Measurements from ENCODE around the gene ENDOV. TPM values are rescaled to one million over a fixed set of nuclear protein-coding genes. Genes with fewer than 3 reads are reported as not detected.

Gene ENDOV
- total and polyA plus RNA-seq, 2 donors from 2014 or later, result 20.3 to 28.0 TPM

DNA sequence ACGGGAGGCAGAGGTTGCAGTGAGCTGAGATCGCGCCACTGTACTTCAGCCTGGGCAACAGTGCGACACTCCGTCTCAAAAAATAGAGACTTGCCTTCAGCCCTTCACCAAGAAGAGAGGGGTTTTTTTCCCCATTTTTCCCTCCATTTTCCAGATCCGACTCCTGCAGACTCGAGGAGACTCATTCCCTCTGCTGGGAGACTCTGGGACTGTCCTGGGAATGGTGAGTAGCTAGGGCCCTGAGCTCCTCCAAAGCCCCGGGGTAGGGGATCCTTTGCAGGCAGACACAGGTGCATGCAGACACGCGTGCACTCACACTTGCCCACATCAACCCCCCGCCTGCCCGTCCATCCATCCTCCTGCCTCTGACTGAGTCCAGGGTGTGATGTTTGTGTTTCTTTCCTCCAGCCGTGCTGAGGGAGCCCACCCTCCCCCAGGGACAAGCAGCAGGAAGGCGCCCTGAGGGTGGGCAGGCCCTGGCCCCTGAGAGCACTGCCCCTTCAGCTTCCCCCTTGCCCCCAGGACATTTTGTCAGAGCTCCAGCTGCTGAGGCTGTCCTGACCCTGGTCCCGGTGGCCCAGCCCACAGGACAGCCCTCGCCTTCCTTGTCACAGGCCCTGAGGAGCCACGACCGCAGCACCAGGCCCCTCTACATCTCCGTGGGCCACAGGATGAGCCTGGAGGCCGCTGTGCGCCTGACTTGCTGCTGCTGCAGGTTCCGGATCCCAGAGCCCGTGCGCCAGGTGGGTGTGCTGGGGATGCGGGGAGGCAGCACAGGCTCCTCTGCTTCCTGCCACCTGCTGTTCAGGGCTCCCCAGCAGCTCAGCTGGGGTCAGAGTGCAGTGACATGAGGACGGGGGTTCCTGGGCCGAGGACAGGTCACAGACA is 10.2 kb downstream of the ENDOV start:
- no peak for FAIRE-seq
- DNase-seq, result peak in 1 of 5 donors; percentile 66
- H3K36me3 ChIP-seq (ENCODE audit: control insufficient read depth in 2 of 3, insufficient read depth in 3 of 3, low read length in 3 of 3), result no peaks in the 10 kb centered on the region
- no peaks in the 10 kb centered on the region for H3K9me3 ChIP-seq (ENCODE audit: control insufficient read depth in 2 of 3, insufficient read depth in 1 of 3, low read length in 3 of 3)
- TF ChIP-seq, protein P1, sequence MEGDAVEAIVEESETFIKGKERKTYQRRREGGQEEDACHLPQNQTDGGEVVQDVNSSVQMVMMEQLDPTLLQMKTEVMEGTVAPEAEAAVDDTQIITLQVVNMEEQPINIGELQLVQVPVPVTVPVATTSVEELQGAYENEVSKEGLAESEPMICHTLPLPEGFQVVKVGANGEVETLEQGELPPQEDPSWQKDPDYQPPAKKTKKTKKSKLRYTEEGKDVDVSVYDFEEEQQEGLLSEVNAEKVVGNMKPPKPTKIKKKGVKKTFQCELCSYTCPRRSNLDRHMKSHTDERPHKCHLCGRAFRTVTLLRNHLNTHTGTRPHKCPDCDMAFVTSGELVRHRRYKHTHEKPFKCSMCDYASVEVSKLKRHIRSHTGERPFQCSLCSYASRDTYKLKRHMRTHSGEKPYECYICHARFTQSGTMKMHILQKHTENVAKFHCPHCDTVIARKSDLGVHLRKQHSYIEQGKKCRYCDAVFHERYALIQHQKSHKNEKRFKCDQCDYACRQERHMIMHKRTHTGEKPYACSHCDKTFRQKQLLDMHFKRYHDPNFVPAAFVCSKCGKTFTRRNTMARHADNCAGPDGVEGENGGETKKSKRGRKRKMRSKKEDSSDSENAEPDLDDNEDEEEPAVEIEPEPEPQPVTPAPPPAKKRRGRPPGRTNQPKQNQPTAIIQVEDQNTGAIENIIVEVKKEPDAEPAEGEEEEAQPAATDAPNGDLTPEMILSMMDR (IDR thresholded peaks at IDR 0.05; ENCODE audit: borderline replicate concordance, extremely low read depth, insufficient read depth), result no peak
- intact Hi-C loops (cut with DNase I), result loop anchor here (5.0 to 10.0 kb wide), 3 partner anchors 150 to 557 kb away; no protein-coding TSS in a partner anchor
- H3K27me3 ChIP-seq (ENCODE audit: control insufficient read depth, insufficient read depth, low read length), result no peaks in the 10 kb centered on the region
- H3K9ac ChIP-seq (ENCODE audit: low read length in 3 of 3), result no peak overlapping the region
- H3K4me1 ChIP-seq (ENCODE audit: control insufficient read depth in 2 of 3, insufficient read depth in 2 of 3, low read depth in 1 of 3, low read length in 3 of 3), result peaks cover 0 to 5% (median 0%) of the 10 kb centered on the region in 3 donors
- H3K4me3 ChIP-seq (ENCODE audit: low read length in 3 of 3), result no peak overlapping the region
- no peak overlapping the region for H3K27ac ChIP-seq (ENCODE audit: low read depth in 2 of 2, low read length in 2 of 2)

DNA sequence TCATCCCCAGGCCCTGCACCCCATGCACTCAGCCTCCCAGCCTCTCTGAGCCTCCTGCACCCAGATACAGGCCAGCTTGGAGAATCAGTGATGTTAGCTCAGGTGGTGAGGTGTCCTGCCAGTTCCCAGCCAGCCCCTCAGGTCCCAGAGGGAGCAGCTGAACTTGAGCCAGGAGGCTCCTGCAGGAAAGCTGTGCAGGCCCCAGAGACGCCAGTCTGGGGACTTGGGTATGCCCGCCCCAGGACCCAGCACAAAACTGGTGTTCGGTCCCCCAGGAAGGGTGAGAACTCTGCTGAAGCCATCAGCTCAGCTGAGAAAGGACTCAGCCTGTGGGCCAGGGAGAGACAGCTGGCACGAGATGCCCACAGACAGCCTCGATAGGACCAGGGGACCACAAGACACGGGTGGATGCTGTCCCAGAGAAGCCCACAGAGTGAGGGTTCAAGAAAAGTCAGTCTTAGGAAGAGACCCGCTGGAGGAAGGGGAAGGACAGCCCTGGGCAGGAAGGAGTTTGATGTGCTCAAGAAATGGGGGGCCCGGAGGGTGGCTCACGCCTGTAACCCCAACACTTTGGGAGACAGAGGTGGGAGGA is 11.0 kb downstream of the ENDOV start:
- H3K4me1 ChIP-seq (ENCODE audit: control insufficient read depth in 2 of 3, insufficient read depth in 2 of 3, low read depth in 1 of 3, low read length in 3 of 3), result peaks cover 0 to 5% (median 0%) of the 10 kb centered on the region in 3 donors
- no peaks in the 10 kb centered on the region for H3K9me3 ChIP-seq (ENCODE audit: control insufficient read depth in 2 of 3, insufficient read depth in 1 of 3, low read length in 3 of 3)
- H3K27ac ChIP-seq (ENCODE audit: low read depth in 2 of 2, low read length in 2 of 2), result no peak overlapping the region
- no peaks in the 10 kb centered on the region for H3K36me3 ChIP-seq (ENCODE audit: control insufficient read depth in 2 of 3, insufficient read depth in 3 of 3, low read length in 3 of 3)
- FAIRE-seq, result no peak
- H3K9ac ChIP-seq (ENCODE audit: low read length in 3 of 3), result no peak overlapping the region
- TF ChIP-seq, protein P1 (IDR thresholded peaks at IDR 0.05; ENCODE audit: borderline replicate concordance, extremely low read depth, insufficient read depth), result no peak
- intact Hi-C loops (cut with DNase I), result loop anchor here (5.0 to 10.0 kb wide), 3 partner anchors 149 to 556 kb away; no protein-coding TSS in a partner anchor
- no peak overlapping the region for H3K4me3 ChIP-seq (ENCODE audit: low read length in 3 of 3)
- no peaks in the 10 kb centered on the region for H3K27me3 ChIP-seq (ENCODE audit: control insufficient read depth, insufficient read depth, low read length)
- peak in 1 of 5 donors; percentile 63 for DNase-seq

DNA sequence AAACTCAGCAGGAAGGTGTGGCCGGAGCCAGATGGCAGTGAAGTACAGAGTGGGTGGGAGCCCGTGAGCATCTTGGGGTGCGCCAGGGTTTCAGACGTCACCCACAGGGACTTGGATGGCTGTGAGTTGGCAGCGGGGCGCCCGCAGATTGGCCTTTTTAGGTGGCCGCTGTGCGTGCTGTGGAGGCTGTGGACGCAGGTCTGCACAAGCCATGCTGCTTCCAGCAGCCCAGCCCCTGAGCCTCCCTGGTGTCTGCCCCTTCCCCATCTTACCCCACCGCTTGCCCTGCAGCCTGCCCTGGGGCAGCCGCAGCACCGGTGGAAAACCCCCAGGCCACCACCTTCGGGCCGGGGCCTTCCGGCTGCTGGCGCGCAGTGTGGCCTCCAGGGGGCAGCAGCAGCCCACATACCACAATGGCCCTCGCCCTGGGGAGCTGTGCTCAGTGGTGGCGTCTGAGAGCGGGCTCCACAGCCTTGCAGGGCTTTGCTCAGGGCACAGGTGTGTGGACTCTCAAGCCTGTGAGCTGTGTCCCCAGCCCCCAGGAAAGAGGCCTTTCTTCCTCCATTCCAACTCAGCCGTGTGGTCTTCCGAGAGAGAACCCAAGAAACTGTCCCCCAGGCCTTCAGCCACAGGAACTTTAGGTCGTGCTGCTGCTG is 11.8 kb downstream of the ENDOV start:
- H3K9ac ChIP-seq (ENCODE audit: low read length in 3 of 3), result no peak overlapping the region

More for the DNA sequence above, 11.8 kb downstream of the ENDOV start:
- intact Hi-C loops (cut with DNase I), result loop anchor here (5.0 to 10.0 kb wide), 3 partner anchors 148 to 556 kb away; no protein-coding TSS in a partner anchor
- peak; percentile 71 to 90 (median 81) for DNase-seq
- H3K4me1 ChIP-seq (ENCODE audit: control insufficient read depth in 2 of 3, insufficient read depth in 2 of 3, low read depth in 1 of 3, low read length in 3 of 3), result peaks cover 0 to 5% (median 0%) of the 10 kb centered on the region in 3 donors
- TF ChIP-seq, protein P1 (IDR thresholded peaks at IDR 0.05; ENCODE audit: borderline replicate concordance, extremely low read depth, insufficient read depth), result peak; percentile 96
- H3K27me3 ChIP-seq (ENCODE audit: control insufficient read depth, insufficient read depth, low read length), result no peaks in the 10 kb centered on the region
- H3K4me3 ChIP-seq (ENCODE audit: low read length in 3 of 3), result no peak overlapping the region
- no peak overlapping the region for H3K27ac ChIP-seq (ENCODE audit: low read depth in 2 of 2, low read length in 2 of 2)
- H3K36me3 ChIP-seq (ENCODE audit: control insufficient read depth in 2 of 3, insufficient read depth in 3 of 3, low read length in 3 of 3), result no peaks in the 10 kb centered on the region
- H3K9me3 ChIP-seq (ENCODE audit: control insufficient read depth in 2 of 3, insufficient read depth in 1 of 3, low read length in 3 of 3), result no peaks in the 10 kb centered on the region
- no peak for FAIRE-seq

Data from kidney (tissue), 14 donors.